ENCODE data around the gene PLA2G5. TPM values are rescaled to one million over a fixed set of nuclear protein-coding genes. Genes with fewer than 3 reads are reported as not detected.
"Not testable (repeated sequence)": the region's sequence is repeated elsewhere in the genome, so short reads cannot be mapped to it uniquely, and the experiment has no call there.

The PLA2G5 gene
- total RNA-seq, 2 experiments from 2014 or later = not detected

GRCh38 chr1:20059847-20060246 is 10.1 kb upstream of the PLA2G5 start:
- H3K4me3 ChIP-seq (ENCODE audit: low read depth, low read length, poor library complexity, severe bottlenecking) = no peak overlapping the region
- no peaks in the 10 kb centered on the region for H3K79me2 ChIP-seq (ENCODE audit: insufficient read depth, low read depth, low read length)
- H4K20me1 ChIP-seq (ENCODE audit: insufficient read depth, low read length) = no peaks in the 10 kb centered on the region
- no TSS peak for BruUV-seq (replicated peaks)
- no peaks in the 10 kb centered on the region for H3K36me3 ChIP-seq (ENCODE audit: insufficient read depth, low read length)
- 0 out of 2 replicates have a peak, but pooled peaks cover 4% of the 10 kb centered on the region for H3K9me3 ChIP-seq (ENCODE audit: low read length)
- DNase-seq (ENCODE audit: low spot score) = peak; percentile 48
- H3K4me2 ChIP-seq (ENCODE audit: low read length) = no peak overlapping the region
- peak overlapping the region; percentile 10; the same call in 1 of the 2 replicates for H2AFZ ChIP-seq (ENCODE audit: low read length)
- POLR2A ChIA-PET = no interaction called here
- H3K4me1 ChIP-seq (ENCODE audit: insufficient read depth, low read length, poor library complexity, severe bottlenecking) = peaks cover 17% of the 10 kb centered on the region
- H3K9me2 ChIP-seq (ENCODE audit: insufficient read depth, low read length) = no peaks in the 10 kb centered on the region
- intact Hi-C loops (cut with micrococcal nuclease; ENCODE audit: unreplicated experiment) = no loop called here
- H3K27ac ChIP-seq (ENCODE audit: low read depth, low read length, poor library complexity, severe bottlenecking) = no peak overlapping the region
- TF ChIP-seq EZH2phosphoT487 (IDR thresholded peaks at IDR 0.05; ENCODE audit: borderline replicate concordance, low read depth, low read length) = no peak
- TF ChIP-seq CTCF (conservative IDR thresholded peaks at IDR 0.05; ENCODE audit: low read length) = no peak
- CTCF ChIA-PET (ENCODE audit: unreplicated experiment) = no interaction called here

GRCh38 chr1:20060791-20061190 is 9.2 kb upstream of the PLA2G5 start:
- H2AFZ ChIP-seq (ENCODE audit: low read length); H3K27ac ChIP-seq (ENCODE audit: low read depth, low read length, poor library complexity, severe bottlenecking); intact Hi-C loops (cut with micrococcal nuclease; ENCODE audit: unreplicated experiment); H3K9me2 ChIP-seq (ENCODE audit: insufficient read depth, low read length); H3K4me2 ChIP-seq (ENCODE audit: low read length); POLR2A ChIA-PET; CTCF ChIA-PET (ENCODE audit: unreplicated experiment); BruUV-seq (replicated peaks); H3K4me3 ChIP-seq (ENCODE audit: low read depth, low read length, poor library complexity, severe bottlenecking); H3K9me3 ChIP-seq (ENCODE audit: low read length); H3K36me3 ChIP-seq (ENCODE audit: insufficient read depth, low read length); H4K20me1 ChIP-seq (ENCODE audit: insufficient read depth, low read length); H3K79me2 ChIP-seq (ENCODE audit: insufficient read depth, low read depth, low read length); DNase-seq (ENCODE audit: low spot score): not testable (repeated sequence)
- peaks cover 17% of the 10 kb centered on the region for H3K4me1 ChIP-seq (ENCODE audit: insufficient read depth, low read length, poor library complexity, severe bottlenecking)

GRCh38 chr1:20061866-20062265 is 8.1 kb upstream of the PLA2G5 start:
- peaks cover 17% of the 10 kb centered on the region for H3K4me1 ChIP-seq (ENCODE audit: insufficient read depth, low read length, poor library complexity, severe bottlenecking)
- ChIA-PET POLR2A (no interaction called here), CTCF (ENCODE audit: unreplicated experiment) (no interaction called here)
- H3K36me3 ChIP-seq (ENCODE audit: insufficient read depth, low read length) = no peaks in the 10 kb centered on the region
- no peaks in the 10 kb centered on the region for H3K79me2 ChIP-seq (ENCODE audit: insufficient read depth, low read depth, low read length)
- no peaks in the 10 kb centered on the region for H3K9me2 ChIP-seq (ENCODE audit: insufficient read depth, low read length)
- H3K4me3 ChIP-seq (ENCODE audit: low read depth, low read length, poor library complexity, severe bottlenecking) = no peak overlapping the region
- BruUV-seq (replicated peaks) = no TSS peak
- H3K9me3 ChIP-seq (ENCODE audit: low read length) = 0 out of 2 replicates have a peak, but pooled peaks cover 4% of the 10 kb centered on the region
- H2AFZ ChIP-seq (ENCODE audit: low read length) = no peak overlapping the region
- TF ChIP-seq EZH2phosphoT487 (IDR thresholded peaks at IDR 0.05; ENCODE audit: borderline replicate concordance, low read depth, low read length) (no peak), CTCF (conservative IDR thresholded peaks at IDR 0.05; ENCODE audit: low read length) (no peak)
- intact Hi-C loops (cut with micrococcal nuclease; ENCODE audit: unreplicated experiment) = no loop called here
- no peak overlapping the region for H3K27ac ChIP-seq (ENCODE audit: low read depth, low read length, poor library complexity, severe bottlenecking)
- no peak for DNase-seq (ENCODE audit: low spot score)
- no peak overlapping the region for H3K4me2 ChIP-seq (ENCODE audit: low read length)
- no peaks in the 10 kb centered on the region for H4K20me1 ChIP-seq (ENCODE audit: insufficient read depth, low read length)
